ENCODE data around the gene TRIM37. TPM values are rescaled to one million over a fixed set of nuclear protein-coding genes. Genes with fewer than 3 reads are reported as not detected.
"Not testable (repeated sequence)": the region's sequence is repeated elsewhere in the genome, so short reads cannot be mapped to it uniquely, and the experiment has no call there.

Gene TRIM37
- polyA plus RNA-seq, 4 donors, result 25.3 to 30.7 (median 26.4) TPM

GRCh38 chr17:59121901-59122480, 15.3 kb upstream of the TRIM37 start:
- DNase-seq (ENCODE audit: low read depth in 4 of 4, low spot score in 3 of 4), result no peak

DNA sequence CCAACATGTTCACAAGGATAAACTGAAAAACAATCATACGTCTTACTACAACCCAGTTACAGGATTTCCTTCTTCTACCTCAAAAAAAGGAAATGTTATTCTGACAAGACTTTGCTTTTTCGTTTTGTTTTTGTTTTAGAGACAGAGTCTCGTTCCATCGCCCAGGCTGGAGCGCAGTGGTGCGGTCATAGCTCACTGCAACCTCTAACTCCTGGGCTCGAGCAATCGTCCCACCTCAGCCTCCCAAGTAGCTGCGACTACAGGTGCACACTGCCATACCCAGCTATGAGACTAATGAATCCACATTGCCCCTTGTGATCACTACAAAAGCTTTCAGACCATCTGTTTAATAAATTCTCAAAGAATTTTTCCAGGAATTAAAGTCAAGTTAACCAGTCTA, 8.8 kb upstream of the TRIM37 start:
- no peak for DNase-seq (ENCODE audit: low read depth in 4 of 4, low spot score in 3 of 4)

DNA sequence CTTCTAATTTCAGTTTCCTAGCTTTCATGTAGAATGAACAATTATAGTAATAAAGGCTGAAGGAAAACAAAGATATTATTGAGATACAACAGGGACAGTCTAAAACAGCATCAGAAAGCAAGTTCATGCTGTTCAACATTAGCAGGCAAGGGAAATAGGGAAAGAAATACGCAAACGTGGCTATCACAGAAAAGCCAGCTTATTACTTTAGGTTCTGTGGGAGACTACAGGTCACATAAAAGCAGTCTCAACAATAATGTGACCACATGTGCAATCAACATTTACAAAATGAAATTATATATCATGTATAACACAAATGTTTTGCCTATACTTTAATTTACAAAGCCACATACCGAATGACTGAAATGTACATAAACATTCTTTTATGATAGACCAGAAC, 4.9 kb upstream of the TRIM37 start:
- no peak for DNase-seq (ENCODE audit: low read depth in 4 of 4, low spot score in 3 of 4)

DNA sequence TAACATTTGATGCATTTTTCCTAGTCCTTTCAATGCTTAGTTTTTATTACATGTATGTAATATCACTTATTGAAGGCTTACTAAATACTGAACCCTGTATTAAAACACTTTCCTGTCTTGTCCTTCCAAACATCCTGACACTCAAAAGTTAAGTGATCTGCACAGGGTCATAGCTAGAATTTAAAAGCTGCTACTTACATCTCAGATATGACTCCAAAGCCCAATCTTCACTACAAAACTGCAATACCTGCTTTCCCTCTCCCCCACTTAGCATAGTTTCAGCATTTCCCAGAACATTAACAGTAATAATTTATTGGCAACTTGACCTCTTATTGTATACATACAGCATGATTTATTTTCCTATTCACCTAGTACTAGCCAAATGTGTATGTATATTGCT, 4.3 kb upstream of the TRIM37 start:
- DNase-seq (ENCODE audit: low read depth in 4 of 4, low spot score in 3 of 4), result no peak

- DNase-seq (ENCODE audit: low read depth in 4 of 4, low spot score in 3 of 4), result no peak
Observed at GRCh38 chr17:59108400-59109102, 1.9 kb upstream of the TRIM37 start.

DNA sequence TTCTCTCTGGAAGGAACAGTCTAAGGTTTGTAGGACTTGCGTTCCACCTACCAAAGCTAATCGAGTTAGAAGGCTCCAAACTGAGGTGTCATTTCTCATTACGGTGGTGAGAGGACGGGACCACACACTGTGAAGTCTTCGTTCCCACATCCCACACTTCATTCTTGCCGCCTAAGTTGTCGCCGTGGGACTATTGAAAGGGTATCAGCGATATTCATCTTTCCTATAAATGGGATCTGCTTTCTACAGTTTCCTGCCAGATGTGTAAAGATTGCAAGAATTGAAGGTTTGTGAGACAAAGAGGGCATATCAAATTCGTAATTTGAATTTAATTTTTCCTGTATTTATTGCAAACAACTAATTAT, 608 bp upstream of the TRIM37 start:
- no peak for DNase-seq (ENCODE audit: low read depth in 4 of 4, low spot score in 3 of 4)

GRCh38 chr17:59105852-59106462, 723 bp downstream of the TRIM37 start:
- DNase-seq (ENCODE audit: low read depth in 4 of 4, low spot score in 3 of 4), result peak in 1 of 4 donors; percentile 10

DNA sequence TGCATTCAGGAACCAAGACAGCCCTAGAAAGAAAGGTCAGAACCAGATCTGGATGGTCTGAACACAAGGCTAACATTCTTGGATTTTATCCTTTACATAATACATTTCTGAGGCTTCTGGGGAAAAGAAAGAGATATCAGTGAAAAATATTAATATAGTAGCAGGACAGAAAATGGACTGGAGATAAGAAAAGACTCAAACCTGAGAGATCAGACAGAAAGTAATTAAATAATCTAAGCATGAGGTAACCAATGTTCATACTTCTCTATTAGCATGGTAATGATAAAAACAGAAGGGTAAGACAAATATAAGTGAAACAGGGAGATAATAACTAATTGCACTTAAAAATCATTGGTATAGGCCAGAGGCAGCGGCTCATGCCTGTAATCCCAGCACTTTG, 5.5 kb downstream of the TRIM37 start:
- DNase-seq (ENCODE audit: low read depth in 4 of 4, low spot score in 3 of 4), result no peak

GRCh38 chr17:59097876-59098275, 8.8 kb downstream of the TRIM37 start:
- no peak for DNase-seq (ENCODE audit: low read depth in 4 of 4, low spot score in 3 of 4)

DNA sequence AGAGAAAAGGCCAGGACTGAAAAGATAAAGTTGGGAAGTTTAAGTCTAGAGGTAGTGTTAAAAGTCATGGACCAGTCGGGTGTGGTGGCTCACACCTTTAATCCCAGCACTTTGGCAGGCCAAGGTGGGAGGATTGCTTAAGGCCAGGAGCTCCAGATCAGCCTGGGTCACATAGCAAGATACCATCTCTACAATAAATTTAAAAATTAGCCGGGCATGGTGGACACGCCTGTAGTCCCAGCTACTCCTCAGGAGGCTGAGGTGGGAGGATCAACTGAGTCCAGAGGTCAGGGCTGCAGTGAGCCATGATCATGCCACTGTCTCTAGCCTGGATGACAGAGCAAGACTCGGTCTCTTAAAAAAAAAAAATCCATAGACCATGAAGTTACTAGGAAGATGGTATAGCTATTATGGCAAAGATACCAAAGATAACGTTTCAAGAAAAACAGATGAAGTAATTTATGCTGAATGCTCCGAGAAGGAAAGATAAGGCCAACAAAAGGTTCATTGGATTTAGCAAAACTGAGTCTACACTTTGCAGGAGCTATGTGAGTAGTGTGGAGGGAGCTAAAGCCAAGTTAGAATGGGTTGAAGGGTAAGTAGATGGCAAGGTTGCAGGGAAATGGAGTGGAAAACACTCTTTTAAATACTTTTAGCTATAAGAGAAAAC, 11.7 kb downstream of the TRIM37 start:
- DNase-seq (ENCODE audit: low read depth in 4 of 4, low spot score in 3 of 4), result peak in 1 of 4 donors; percentile 9

GRCh38 chr17:59093702-59094231, 12.9 kb downstream of the TRIM37 start:
- peak in 3 of 4 donors; percentile 54 to 57 (median 56) for DNase-seq (ENCODE audit: low read depth in 4 of 4, low spot score in 3 of 4)

GRCh38 chr17:59093145-59093701, 13.5 kb downstream of the TRIM37 start:
- peak in 1 of 4 donors; percentile 4 for DNase-seq (ENCODE audit: low read depth in 4 of 4, low spot score in 3 of 4)

DNA sequence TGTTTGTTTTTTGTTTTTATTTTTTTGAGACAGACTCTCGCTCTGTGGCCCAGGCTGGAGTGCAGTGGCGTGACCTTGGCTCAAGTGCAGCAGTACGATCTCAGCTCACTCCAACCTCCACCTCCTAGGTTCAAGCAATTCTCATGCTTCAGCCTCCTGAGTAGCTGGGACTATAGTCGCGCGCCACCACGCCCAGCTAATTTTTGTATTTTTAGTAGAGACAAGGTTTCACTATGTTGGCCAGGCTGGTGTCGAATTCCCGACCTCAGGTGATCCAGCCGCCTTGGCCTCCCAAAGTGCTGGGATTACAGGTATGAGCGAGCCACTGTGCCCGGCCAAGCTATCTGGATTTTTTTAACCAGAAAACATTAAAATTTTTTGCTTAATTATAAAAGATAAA, 16.1 kb downstream of the TRIM37 start:
- DNase-seq (ENCODE audit: low read depth in 4 of 4, low spot score in 3 of 4), result not testable (repeated sequence)

GRCh38 chr17:59084154-59084553, 22.5 kb downstream of the TRIM37 start:
- no peak for DNase-seq (ENCODE audit: low read depth in 4 of 4, low spot score in 3 of 4)

DNA sequence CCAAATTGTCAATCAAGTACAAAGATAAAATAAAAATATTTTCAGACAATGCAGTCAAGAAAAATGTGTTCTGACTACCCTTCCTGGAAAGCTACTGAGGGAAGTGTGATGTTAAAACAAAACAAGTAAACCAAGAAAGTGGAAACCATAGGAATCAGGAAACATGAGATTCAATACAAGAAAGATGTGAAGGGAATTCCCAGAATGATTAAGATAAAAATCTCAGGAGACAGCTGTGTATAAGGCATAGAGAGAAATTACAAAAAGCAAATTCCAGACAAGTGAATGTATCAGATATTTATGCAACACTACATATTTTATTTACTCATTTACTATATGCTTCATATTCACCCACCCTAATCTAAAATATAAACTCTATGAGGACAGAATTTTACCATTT, 32.2 kb downstream of the TRIM37 start:
- DNase-seq (ENCODE audit: low read depth in 4 of 4, low spot score in 3 of 4), result no peak

DNA sequence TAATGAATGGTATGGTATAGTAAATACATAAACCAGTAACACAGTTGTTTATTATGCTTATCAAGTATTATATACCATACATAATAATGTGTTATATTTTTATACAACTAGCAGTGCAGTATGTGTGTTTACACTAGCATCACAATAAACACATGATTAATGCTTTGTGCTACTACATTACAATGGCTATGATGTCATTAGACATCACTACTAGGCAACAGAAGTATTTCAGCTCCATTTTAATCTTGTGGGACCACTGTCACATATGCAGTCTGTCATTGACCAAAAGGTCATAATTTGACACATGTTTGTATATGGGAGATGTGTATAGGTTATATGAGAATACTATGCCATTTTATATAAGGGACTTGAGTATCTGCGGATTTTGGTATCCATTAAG, 32.7 kb downstream of the TRIM37 start:
- DNase-seq (ENCODE audit: low read depth in 4 of 4, low spot score in 3 of 4), result no peak

- DNase-seq (ENCODE audit: low read depth in 4 of 4, low spot score in 3 of 4), result no peak
Observed at GRCh38 chr17:59069856-59070255, 36.8 kb downstream of the TRIM37 start.

GRCh38 chr17:59067756-59068155, 38.9 kb downstream of the TRIM37 start:
- DNase-seq (ENCODE audit: low read depth in 4 of 4, low spot score in 3 of 4), result no peak

GRCh38 chr17:59067340-59067739, 39.3 kb downstream of the TRIM37 start:
- no peak for DNase-seq (ENCODE audit: low read depth in 4 of 4, low spot score in 3 of 4)

- no peak for DNase-seq (ENCODE audit: low read depth in 4 of 4, low spot score in 3 of 4)
Observed at GRCh38 chr17:59062509-59062908, 44.2 kb downstream of the TRIM37 start.

DNA sequence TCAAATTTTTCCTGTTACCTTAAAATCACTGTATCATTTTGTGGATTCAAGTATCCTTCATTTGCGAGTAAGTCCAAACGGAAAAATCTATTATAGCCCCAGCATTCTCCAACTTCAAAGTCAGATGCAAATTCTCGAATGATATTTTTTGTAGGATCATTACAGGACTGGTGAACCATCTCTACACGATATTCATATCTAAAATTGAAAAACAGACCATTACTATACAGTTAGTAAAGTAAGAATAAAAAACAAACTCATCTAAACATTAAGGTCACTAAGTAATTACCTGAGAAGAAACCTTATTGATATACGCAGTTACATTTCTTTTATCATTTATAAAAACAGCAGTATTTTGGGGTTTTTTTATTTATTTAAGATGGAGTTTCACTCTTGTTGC, 49.8 kb downstream of the TRIM37 start:
- DNase-seq (ENCODE audit: low read depth in 4 of 4, low spot score in 3 of 4), result no peak

All from left renal pelvis (tissue), 4 donors.